Measurements from ENCODE around the gene PIN1.

The PIN1 gene

DNA sequence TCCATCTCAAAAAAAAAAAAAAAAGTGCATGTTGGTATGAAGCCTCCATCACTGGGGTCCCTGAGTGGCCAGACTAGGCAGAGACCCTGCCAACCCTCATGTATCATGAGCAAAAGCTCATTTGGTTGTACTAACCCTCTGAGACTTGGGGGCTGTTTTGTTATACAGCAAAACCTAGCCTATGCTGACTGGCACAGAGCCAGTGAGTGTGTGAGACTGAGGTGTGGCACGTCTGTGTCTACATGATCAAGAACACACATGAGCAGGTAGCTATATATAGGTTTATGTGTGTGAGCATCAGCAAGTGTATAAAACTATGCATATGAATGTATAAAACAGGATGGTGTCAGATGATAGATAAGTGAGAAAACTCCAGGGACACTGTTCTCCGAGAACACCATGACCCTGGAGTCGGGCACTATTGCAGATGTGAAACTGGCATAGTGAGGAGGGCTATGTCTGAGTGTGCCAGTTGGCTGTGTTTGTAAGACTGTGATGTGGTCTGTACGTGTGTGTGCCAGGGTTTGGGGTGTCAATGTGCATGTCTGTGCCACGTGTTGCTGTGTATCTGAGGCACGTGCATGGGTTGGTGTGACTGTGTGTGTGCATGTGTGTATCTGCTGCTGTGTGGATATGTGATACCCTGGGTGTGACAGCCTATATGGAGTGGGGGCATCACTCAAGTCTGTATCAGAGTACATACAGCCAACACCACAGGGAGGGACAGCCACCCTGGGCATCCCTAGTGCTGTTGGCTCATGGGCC, 56.7 kb downstream of the PIN1 start:
- DNase-seq: no peak
